ENCODE results near the gene CUL1. TPM values are rescaled to one million over a fixed set of nuclear protein-coding genes. Genes with fewer than 3 reads are reported as not detected.

CUL1 gene
- total RNA-seq: 56.7 TPM

GRCh38 chr7:148698397-148699023 is at the start of gene CUL1:
CUL1 (plus strand) TSS chr7:148698903; CDS start chr7:148730123, 31,220 bp downstream.

Small RNA genes within 50 kb of the gene (small RNA-seq; reads per million reads assigned to genes)
- gene RNU7-20P: not detected

Other genes with a start within 250 kb of the CUL1 start
- not detected for gene C7orf33, start 108.1 kb upstream of the CUL1 start, total RNA-seq
- 29.3 TPM for gene EZH2, start 185.4 kb downstream of the CUL1 start, total RNA-seq

All from diencephalon (tissue), 1 donor.